ENCODE data around the gene EPHB6.

The EPHB6 gene, protein sequence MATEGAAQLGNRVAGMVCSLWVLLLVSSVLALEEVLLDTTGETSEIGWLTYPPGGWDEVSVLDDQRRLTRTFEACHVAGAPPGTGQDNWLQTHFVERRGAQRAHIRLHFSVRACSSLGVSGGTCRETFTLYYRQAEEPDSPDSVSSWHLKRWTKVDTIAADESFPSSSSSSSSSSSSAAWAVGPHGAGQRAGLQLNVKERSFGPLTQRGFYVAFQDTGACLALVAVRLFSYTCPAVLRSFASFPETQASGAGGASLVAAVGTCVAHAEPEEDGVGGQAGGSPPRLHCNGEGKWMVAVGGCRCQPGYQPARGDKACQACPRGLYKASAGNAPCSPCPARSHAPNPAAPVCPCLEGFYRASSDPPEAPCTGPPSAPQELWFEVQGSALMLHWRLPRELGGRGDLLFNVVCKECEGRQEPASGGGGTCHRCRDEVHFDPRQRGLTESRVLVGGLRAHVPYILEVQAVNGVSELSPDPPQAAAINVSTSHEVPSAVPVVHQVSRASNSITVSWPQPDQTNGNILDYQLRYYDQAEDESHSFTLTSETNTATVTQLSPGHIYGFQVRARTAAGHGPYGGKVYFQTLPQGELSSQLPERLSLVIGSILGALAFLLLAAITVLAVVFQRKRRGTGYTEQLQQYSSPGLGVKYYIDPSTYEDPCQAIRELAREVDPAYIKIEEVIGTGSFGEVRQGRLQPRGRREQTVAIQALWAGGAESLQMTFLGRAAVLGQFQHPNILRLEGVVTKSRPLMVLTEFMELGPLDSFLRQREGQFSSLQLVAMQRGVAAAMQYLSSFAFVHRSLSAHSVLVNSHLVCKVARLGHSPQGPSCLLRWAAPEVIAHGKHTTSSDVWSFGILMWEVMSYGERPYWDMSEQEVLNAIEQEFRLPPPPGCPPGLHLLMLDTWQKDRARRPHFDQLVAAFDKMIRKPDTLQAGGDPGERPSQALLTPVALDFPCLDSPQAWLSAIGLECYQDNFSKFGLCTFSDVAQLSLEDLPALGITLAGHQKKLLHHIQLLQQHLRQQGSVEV

DNA sequence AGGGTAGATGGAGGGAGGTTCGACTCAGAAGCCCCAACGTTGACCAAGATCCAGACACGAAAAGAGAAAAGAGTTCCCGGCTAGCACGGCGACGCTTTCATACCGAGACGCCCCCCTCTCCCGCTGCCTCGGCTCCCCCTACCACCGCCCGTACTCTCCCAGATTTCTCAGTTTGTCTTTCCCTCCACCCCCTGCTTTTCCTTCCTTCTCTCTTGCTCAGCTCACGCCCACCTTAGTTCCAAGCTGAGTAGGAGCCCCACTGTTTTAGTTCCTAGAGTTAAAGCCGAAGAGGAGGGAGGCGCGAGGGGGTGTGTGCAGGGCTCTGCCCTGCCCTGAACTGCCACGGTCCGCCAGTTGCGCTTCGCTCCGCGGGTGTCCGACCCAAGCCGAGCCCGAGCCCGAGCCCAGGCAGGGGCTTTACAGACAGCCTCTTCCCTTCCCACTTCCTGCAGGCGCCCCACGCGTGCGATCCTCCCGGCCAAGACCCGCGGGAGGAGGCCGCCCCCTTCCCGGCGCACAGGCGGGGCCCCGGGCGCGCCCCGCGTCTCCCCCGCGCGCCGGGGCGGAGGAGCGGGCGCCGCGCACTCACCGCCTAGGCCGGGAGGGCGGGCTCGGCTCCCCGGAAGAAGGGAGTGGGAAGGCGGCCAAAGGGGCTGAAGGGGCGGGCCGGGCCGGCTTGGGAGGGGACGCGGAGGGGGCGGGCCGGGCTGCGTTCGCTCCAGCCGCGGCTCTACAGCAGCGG lies at the start of gene EPHB6:
Gene EPHB6, plus strand, starts transcription at position 705 of the 742 bp plus-strand sequence. CDS start 8,152 bp downstream, outside the sequence.
- peak; percentile 59 for DNase-seq (ENCODE audit: low read depth)

GRCh38 chr7:142805350-142806021 lies 49.4 kb upstream of the EPHB6 start:
- no peak for DNase-seq (ENCODE audit: low read depth)

DNA sequence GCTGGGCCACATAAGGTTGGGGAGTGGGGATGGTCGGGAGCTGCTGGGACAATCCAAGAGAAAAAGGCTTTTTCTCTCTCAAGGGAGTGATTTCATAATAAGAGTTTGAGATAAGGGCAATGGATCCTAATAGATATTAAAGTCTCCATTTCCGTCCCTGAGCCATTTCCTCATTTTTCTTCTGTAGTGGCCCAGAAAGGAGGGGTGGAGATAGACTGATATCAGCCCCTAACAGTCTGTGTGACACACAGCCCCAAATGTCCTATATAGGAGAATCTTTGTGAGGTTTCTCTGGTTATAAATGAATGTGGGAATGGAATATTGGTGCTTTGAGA lies 48.9 kb upstream of the EPHB6 start:
- no peak for DNase-seq (ENCODE audit: low read depth)

DNA sequence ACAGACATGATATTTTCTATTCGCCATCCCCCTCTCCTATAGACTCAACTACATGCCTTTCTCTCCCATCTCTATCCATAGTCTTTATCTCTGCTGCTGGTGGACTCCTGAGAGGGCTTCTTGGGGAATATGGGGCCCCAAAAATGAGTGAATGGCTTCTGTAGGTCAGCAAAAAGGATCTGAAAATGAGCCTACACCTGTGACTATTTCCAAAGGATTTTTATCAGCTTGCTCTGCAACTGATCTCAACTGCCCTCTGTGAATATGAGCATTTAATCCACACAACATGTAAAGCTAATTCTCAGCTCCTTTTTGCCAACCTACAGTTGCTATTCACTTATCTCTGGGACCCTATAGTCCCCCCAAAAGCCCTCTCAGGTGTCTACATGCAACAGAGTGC lies 47.9 kb upstream of the EPHB6 start:
- DNase-seq (ENCODE audit: low read depth): no peak

GRCh38 chr7:142807855-142808460 lies 46.9 kb upstream of the EPHB6 start:
- DNase-seq (ENCODE audit: low read depth): peak; percentile 70

DNA sequence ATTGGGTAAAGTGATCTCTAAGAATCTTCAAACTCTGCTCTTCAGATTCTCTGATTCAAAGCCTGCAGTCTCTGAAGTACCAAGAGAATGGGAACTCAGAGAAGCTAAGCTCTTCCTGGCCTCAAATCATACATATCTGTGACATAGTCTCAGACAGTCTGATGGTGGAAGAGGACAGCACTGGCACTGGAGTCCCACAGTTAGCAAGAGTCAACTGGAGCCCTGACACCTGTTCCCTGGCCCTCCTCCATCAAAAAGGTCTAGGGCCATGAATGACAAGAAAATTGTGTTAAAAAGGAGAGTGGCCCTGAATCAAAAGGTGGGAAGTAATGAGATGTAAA lies 46.4 kb upstream of the EPHB6 start:
- DNase-seq (ENCODE audit: low read depth): no peak

DNA sequence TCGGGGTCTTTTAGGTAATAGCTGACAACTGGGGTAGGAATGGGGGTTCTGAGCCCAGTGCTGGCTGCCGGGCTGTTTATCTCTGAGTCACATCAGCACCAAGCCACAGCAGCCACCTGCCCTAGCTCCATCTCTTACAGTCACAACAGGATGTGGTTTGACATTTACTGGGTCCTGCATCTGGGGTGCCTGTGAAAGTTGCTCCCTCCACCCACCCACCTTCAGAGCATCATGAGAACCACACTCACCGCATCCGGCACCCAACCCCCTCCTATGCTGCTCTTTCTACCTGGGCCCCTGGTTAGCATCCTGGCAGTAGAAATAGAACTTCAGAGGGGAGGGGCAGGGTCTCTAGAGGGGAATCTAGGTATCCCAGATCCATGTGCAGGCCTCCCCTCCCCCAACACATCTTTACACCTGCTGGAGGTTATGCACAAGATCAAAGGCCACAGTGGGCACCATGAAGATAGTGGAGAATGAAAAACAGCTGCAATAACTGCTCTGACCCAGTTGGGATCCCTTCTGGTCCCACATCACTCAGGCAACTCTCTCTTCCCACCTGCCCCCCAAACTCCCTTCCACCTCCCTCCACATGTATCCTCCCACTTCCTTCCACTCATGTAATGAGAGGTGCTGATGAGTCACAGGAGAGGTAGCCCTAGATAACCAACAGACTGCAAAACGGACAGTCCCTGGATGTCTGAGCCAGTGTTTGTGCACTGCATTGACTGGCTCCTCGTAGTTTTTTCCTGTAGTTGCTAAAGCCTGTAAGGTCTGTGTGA lies 45.9 kb upstream of the EPHB6 start:
- DNase-seq (ENCODE audit: low read depth): peak; percentile 52

DNA sequence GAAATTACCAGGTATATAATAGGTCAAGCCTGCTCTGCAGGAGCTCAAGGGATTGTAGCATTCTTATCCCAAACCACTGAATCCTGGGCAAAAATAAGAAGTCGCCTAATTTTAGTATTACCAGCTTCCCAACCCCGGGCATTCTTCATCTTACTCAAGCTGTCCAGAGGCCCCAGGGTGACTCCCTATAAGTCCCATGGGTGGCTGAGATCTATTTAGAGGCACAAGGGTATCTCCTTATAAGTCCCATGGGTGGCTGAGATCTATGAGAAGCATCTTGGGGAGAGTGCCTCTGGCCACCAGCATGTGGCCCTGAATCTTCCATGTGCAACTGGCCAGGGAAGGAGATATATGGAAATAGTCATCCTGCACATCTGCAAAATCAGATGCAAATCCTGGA lies 45.2 kb upstream of the EPHB6 start:
- no peak for DNase-seq (ENCODE audit: low read depth)

GRCh38 chr7:142811154-142811737 lies 43.6 kb upstream of the EPHB6 start:
- DNase-seq (ENCODE audit: low read depth): peak; percentile 45

GRCh38 chr7:142812437-142813215 lies 42.2 kb upstream of the EPHB6 start:
- DNase-seq (ENCODE audit: low read depth): no peak

- DNase-seq (ENCODE audit: low read depth): peak; percentile 82
Observed at GRCh38 chr7:142813226-142813625, 41.6 kb upstream of the EPHB6 start.

GRCh38 chr7:142813699-142814098 lies 41.2 kb upstream of the EPHB6 start:
- no peak for DNase-seq (ENCODE audit: low read depth)

GRCh38 chr7:142814451-142814850 lies 40.4 kb upstream of the EPHB6 start:
- DNase-seq (ENCODE audit: low read depth): no peak

- no peak for DNase-seq (ENCODE audit: low read depth)
Observed at GRCh38 chr7:142815134-142815533, 39.7 kb upstream of the EPHB6 start.

- DNase-seq (ENCODE audit: low read depth): peak; percentile 30
Observed at GRCh38 chr7:142817506-142817905, 37.4 kb upstream of the EPHB6 start.

DNA sequence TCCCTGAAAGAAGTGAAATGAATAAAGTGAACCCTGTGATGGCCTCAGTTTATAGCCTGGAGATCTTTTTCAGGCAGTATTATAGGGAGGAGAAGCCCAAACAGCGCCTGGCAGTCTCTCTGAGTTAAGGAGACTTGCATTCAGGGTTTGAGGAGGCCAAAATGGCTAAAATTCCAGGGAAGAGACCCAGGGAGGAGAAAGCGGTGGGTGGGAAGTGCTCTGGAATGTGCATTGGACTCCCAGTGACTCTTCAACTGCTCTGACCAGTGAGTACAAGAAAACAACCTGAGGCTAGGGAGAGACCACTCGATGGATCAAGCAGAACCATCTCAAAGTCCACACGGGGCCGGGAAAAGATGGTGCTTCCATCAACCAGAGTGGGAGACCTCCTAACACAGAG lies 35.3 kb upstream of the EPHB6 start:
- DNase-seq (ENCODE audit: low read depth): no peak

DNA sequence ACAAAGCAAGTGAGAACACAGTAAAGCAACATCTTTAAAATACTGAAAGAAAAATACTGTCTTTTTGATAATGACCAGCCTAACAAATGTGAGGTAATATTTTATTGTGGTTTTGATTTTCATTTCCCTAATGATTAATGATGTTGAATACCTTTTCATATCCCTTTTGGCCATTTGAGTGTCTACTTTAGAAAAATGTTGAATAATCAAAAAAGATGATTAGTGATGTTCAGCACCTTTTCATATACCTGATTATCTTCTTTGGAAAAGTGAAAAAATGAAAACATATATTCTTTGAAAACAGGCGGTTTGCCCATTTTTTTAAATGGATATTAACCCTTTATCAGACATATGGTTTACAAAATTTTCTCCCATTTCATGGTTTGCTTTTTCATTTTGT lies 32.2 kb upstream of the EPHB6 start:
- no peak for DNase-seq (ENCODE audit: low read depth)

GRCh38 chr7:142827951-142828500 lies 26.9 kb upstream of the EPHB6 start:
- DNase-seq (ENCODE audit: low read depth): no peak

- DNase-seq (ENCODE audit: low read depth): peak; percentile 45
Observed at GRCh38 chr7:142832417-142832816, 22.5 kb upstream of the EPHB6 start.
